Peyer's patch (tissue), 4 donors: ENCODE results near the gene IQSEC3.

ENCODE experiments used
- CTCF ChIP-seq, 6 experiments: fragments of 450-650 bp in 4 of 6; fragments of 200-600 bp in 2 of 6; sonication (generic) in 1 of 6; IDR thresholded peaks; one replicate each; pipeline ENCODE4 v1.5.1; 2017 to 2019; ENCODE audit warnings: antibody characterized with exemption in 6 of 6, mild to moderate bottlenecking in 3 of 6, moderate library complexity in 1 of 6
- POLR2A ChIP-seq, 2 donors: fragments of 450-650 bp; IDR thresholded peaks; one replicate each; pipeline ENCODE4 v1.5.1; 2017; ENCODE audit warnings: antibody characterized with exemption in 2 of 2, mild to moderate bottlenecking in 2 of 2, moderate library complexity in 2 of 2

- no peak for TF ChIP-seq CTCF (IDR thresholded peaks at IDR 0.05)
- no peak for TF ChIP-seq POLR2A (IDR thresholded peaks at IDR 0.05)
These were observed 148.5 kb downstream of the IQSEC3 start for GRCh38 chr12:215116-215515.
